Measurements from ENCODE around the gene SNORC.
"Not testable (repeated sequence)": the region's sequence is repeated elsewhere in the genome, so short reads cannot be mapped to it uniquely, and the experiment has no call there.

- TF ChIP-seq, protein P1, sequence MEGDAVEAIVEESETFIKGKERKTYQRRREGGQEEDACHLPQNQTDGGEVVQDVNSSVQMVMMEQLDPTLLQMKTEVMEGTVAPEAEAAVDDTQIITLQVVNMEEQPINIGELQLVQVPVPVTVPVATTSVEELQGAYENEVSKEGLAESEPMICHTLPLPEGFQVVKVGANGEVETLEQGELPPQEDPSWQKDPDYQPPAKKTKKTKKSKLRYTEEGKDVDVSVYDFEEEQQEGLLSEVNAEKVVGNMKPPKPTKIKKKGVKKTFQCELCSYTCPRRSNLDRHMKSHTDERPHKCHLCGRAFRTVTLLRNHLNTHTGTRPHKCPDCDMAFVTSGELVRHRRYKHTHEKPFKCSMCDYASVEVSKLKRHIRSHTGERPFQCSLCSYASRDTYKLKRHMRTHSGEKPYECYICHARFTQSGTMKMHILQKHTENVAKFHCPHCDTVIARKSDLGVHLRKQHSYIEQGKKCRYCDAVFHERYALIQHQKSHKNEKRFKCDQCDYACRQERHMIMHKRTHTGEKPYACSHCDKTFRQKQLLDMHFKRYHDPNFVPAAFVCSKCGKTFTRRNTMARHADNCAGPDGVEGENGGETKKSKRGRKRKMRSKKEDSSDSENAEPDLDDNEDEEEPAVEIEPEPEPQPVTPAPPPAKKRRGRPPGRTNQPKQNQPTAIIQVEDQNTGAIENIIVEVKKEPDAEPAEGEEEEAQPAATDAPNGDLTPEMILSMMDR (IDR thresholded peaks at IDR 0.05; ENCODE audit: insufficient read depth, low read length, poor library complexity, severe bottlenecking): not testable (repeated sequence)
- TF ChIP-seq EZH2phosphoT487 (conservative IDR thresholded peaks at IDR 0.05; ENCODE audit: low read length): not testable (repeated sequence)
Observed at GRCh38 chr2:232907718-232908085, 37.6 kb downstream of the SNORC start.

Measured in SU-DHL-6 (cell line).